Mononuclear cell (primary cell): ENCODE results near the gene MCOLN2. TPM values are rescaled to one million over a fixed set of nuclear protein-coding genes. Genes with fewer than 3 reads are reported as not detected.

ENCODE experiments used
- H3K27me3 ChIP-seq: 2 replicates; pipeline ENCODE4 v1.6.0; 2011; ENCODE audit warnings: low read length, control low read depth; ENCODE audit not compliant: insufficient read depth
- H3K4me1 ChIP-seq: 2 replicates; pipeline ENCODE4 v1.5.1; 2011; ENCODE audit warnings: mild to moderate bottlenecking, low read length, control low read depth; ENCODE audit not compliant: insufficient read depth
- H3K4me3 ChIP-seq: 2 replicates; pipeline ENCODE4 v1.5.1; 2011; ENCODE audit warnings: mild to moderate bottlenecking, low read length, moderate library complexity
- H3K9me3 ChIP-seq: 2 replicates; pipeline ENCODE4 v1.5.1; 2011; ENCODE audit warnings: low read depth, mild to moderate bottlenecking, control low read depth, low read length
- total RNA-seq: library from RNA; depleted of rRNA; stranded (reverse); fragments of >200 nt; gene quantifications from one replicate; pipeline ENCODE4 v1.2.3, GENCODE V29; 2012

The MCOLN2 gene
- total RNA-seq, 1 donor, result 14.1 TPM

GRCh38 chr1:84939761-84940160, 57.2 kb downstream of the MCOLN2 start:
- Histone ChIP-seq H3K27me3 (no peaks in the 10 kb centered on the region), H3K4me1 (peaks cover 8% of the 10 kb centered on the region), H3K4me3 (no peak overlapping the region), H3K9me3 (no peaks in the 10 kb centered on the region)

- no peaks in the 10 kb centered on the region for H3K9me3 ChIP-seq
- H3K4me3 ChIP-seq, result no peak overlapping the region
- no peaks in the 10 kb centered on the region for H3K27me3 ChIP-seq
- peaks cover 4% of the 10 kb centered on the region for H3K4me1 ChIP-seq
These were observed 57.8 kb downstream of the MCOLN2 start for GRCh38 chr1:84939151-84939550.

- no peak overlapping the region for H3K4me3 ChIP-seq
- H3K4me1 ChIP-seq, result peaks cover 4% of the 10 kb centered on the region
- no peaks in the 10 kb centered on the region for H3K27me3 ChIP-seq
- no peaks in the 10 kb centered on the region for H3K9me3 ChIP-seq
These were observed 60.6 kb downstream of the MCOLN2 start for GRCh38 chr1:84936116-84936810.

GRCh38 chr1:84933011-84933611, 63.8 kb downstream of the MCOLN2 start:
- Histone ChIP-seq H3K27me3 (no peaks in the 10 kb centered on the region), H3K9me3 (no peaks in the 10 kb centered on the region), H3K4me3 (no peak overlapping the region), H3K4me1 (peaks cover 12% of the 10 kb centered on the region)

- Histone ChIP-seq H3K4me3 (no peak overlapping the region), H3K27me3 (no peaks in the 10 kb centered on the region), H3K9me3 (no peaks in the 10 kb centered on the region), H3K4me1 (peaks cover 8% of the 10 kb centered on the region)
These were observed 66.1 kb downstream of the MCOLN2 start for GRCh38 chr1:84930831-84931230.

GRCh38 chr1:84930329-84930728, 66.6 kb downstream of the MCOLN2 start:
- Histone ChIP-seq H3K4me1 (peaks cover 8% of the 10 kb centered on the region), H3K4me3 (no peak overlapping the region), H3K9me3 (no peaks in the 10 kb centered on the region), H3K27me3 (no peaks in the 10 kb centered on the region)

GRCh38 chr1:84929581-84929980, 67.3 kb downstream of the MCOLN2 start:
- Histone ChIP-seq H3K27me3 (no peaks in the 10 kb centered on the region), H3K9me3 (no peaks in the 10 kb centered on the region), H3K4me3 (no peak overlapping the region), H3K4me1 (peaks cover 8% of the 10 kb centered on the region)

GRCh38 chr1:84928979-84929378, 67.9 kb downstream of the MCOLN2 start:
- Histone ChIP-seq H3K4me1 (peaks cover 8% of the 10 kb centered on the region), H3K9me3 (no peaks in the 10 kb centered on the region), H3K27me3 (no peaks in the 10 kb centered on the region), H3K4me3 (no peak overlapping the region)

GRCh38 chr1:84923317-84923716, 73.6 kb downstream of the MCOLN2 start:
- no peaks in the 10 kb centered on the region for H3K9me3 ChIP-seq

GRCh38 chr1:84920159-84920558, 76.8 kb downstream of the MCOLN2 start:
- Histone ChIP-seq H3K4me1 (no peaks in the 10 kb centered on the region), H3K27me3 (no peaks in the 10 kb centered on the region), H3K9me3 (no peaks in the 10 kb centered on the region), H3K4me3 (no peak overlapping the region)

More at GRCh38 chr1:84923317-84923716, 73.6 kb downstream of the MCOLN2 start:
- no peaks in the 10 kb centered on the region for H3K27me3 ChIP-seq
- H3K4me1 ChIP-seq, result no peaks in the 10 kb centered on the region
- no peak overlapping the region for H3K4me3 ChIP-seq

- no peaks in the 10 kb centered on the region for H3K4me1 ChIP-seq
- H3K9me3 ChIP-seq, result no peaks in the 10 kb centered on the region
- H3K27me3 ChIP-seq, result no peaks in the 10 kb centered on the region
- H3K4me3 ChIP-seq, result no peak overlapping the region
These were observed 77.4 kb downstream of the MCOLN2 start for GRCh38 chr1:84919461-84919970.

GRCh38 chr1:84918726-84919336, 78.1 kb downstream of the MCOLN2 start:
- Histone ChIP-seq H3K4me3 (no peak overlapping the region), H3K9me3 (no peaks in the 10 kb centered on the region), H3K4me1 (no peaks in the 10 kb centered on the region), H3K27me3 (no peaks in the 10 kb centered on the region)

GRCh38 chr1:84916897-84917296, 80.0 kb downstream of the MCOLN2 start:
- Histone ChIP-seq H3K4me3 (no peak overlapping the region), H3K4me1 (peaks cover 4% of the 10 kb centered on the region), H3K9me3 (no peaks in the 10 kb centered on the region), H3K27me3 (no peaks in the 10 kb centered on the region)

GRCh38 chr1:84913555-84913892, 83.4 kb downstream of the MCOLN2 start:
- Histone ChIP-seq H3K9me3 (no peaks in the 10 kb centered on the region), H3K4me1 (peaks cover 4% of the 10 kb centered on the region), H3K27me3 (no peaks in the 10 kb centered on the region), H3K4me3 (no peak overlapping the region)

- Histone ChIP-seq H3K27me3 (no peaks in the 10 kb centered on the region), H3K9me3 (no peaks in the 10 kb centered on the region), H3K4me1 (peaks cover 4% of the 10 kb centered on the region)
These were observed 84.0 kb downstream of the MCOLN2 start for GRCh38 chr1:84912726-84913554.

More at GRCh38 chr1:84912726-84913554, 84.0 kb downstream of the MCOLN2 start:
- H3K4me3 ChIP-seq, result no peak overlapping the region
